Erythroblast (primary cell): Measurements from ENCODE around the gene DAPK2.

Experiments
- GATA1 ChIP-seq: IDR thresholded peaks from 2 replicates; pipeline ENCODE4 v1.6.1; 2011; ENCODE audit warnings: low read depth, mild to moderate bottlenecking, control low read depth, low read length, moderate library complexity
- POLR2A ChIP-seq: IDR thresholded peaks from 2 replicates; pipeline ENCODE4 v1.6.1; 2011; ENCODE audit warnings: mild to moderate bottlenecking, low read length

GRCh38 chr15:64070965-64071851 is 24.9 kb upstream of the DAPK2 start:
- TF ChIP-seq POLR2A (no peak), GATA1 (no peak)
